ENCODE results near the gene ABCD3.

Gene ABCD3

GRCh38 chr1:94529416-94529815 is 111.2 kb downstream of the ABCD3 start:
- DNase-seq, result no peak

- DNase-seq, result no peak
Observed at GRCh38 chr1:94530373-94530878, 112.2 kb downstream of the ABCD3 start.

DNA sequence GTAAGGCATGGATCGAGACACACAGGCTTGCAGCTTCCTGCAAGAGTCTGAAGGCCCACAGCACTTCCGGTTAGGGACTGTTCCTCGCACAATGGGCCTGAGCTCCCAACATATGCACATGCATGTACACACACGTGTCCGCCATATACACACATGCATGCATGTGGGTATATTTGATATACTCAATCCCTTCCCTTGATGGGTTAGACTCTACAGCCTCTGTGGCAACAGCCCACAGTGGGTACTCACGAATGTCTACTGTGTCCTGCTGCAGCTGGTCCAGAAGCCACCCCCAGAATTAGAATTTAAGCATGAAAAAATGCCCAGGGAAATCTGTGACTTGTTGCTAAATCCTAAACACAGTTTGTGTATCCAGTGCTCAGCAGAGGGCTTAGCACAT is 113.5 kb downstream of the ABCD3 start:
- no peak for DNase-seq

- peak in 1 of 2 experiments; percentile 9 for DNase-seq
Observed at GRCh38 chr1:94532077-94532476, 113.9 kb downstream of the ABCD3 start.

- no peak for DNase-seq
Observed at GRCh38 chr1:94535095-94535494, 116.9 kb downstream of the ABCD3 start.

DNA sequence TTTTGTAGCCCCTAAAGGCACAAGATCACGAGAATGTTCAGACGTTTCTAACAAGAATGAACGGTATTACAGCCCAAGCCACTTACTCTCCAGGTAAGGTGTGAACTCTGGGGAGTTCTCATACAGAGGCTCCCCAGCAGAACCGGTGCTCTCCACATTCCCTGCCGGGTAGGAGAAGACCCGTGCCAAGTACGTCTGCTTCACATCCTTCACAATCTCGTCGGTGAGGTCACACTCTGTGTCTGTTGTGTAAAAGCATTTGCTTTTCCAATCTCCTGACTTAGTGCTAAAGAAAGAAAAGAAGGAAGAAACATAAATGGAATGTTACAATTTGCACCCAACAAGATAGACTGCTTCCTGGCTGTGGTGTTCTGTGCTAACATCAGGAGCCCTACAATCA is 117.7 kb downstream of the ABCD3 start:
- DNase-seq, result no peak

- DNase-seq, result no peak
Observed at GRCh38 chr1:94537254-94537653, 119.1 kb downstream of the ABCD3 start.

DNA sequence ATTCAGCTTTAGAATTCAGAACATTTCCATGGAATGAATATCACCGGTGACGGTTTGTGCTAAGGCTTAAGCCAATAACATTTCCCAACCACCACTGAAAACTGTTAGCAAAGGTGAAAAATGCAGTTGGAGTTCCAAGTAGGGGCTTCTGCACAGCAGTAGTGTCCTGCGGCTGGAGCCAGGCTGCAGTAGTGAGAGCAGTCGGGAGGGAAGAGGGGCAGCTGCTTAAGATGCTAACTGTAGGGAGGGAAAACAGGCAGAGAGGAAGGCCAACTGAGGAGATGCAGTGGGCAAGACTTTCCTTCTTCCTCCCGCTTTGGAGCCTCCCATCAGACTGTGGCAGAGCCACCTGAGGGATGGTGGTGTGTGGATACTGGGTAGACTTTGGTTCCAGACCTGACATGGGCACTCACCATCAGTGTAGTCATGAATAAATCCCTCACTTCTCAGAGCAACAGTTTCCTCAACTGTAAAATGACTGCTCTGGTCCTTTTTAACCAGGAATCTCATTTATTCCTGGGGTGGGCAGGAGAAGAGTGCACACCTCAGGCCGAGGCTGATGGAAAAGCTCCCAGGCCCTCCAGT is 120.1 kb downstream of the ABCD3 start:
- no peak for DNase-seq

GRCh38 chr1:94539496-94539895 is 121.3 kb downstream of the ABCD3 start:
- no peak for DNase-seq

DNA sequence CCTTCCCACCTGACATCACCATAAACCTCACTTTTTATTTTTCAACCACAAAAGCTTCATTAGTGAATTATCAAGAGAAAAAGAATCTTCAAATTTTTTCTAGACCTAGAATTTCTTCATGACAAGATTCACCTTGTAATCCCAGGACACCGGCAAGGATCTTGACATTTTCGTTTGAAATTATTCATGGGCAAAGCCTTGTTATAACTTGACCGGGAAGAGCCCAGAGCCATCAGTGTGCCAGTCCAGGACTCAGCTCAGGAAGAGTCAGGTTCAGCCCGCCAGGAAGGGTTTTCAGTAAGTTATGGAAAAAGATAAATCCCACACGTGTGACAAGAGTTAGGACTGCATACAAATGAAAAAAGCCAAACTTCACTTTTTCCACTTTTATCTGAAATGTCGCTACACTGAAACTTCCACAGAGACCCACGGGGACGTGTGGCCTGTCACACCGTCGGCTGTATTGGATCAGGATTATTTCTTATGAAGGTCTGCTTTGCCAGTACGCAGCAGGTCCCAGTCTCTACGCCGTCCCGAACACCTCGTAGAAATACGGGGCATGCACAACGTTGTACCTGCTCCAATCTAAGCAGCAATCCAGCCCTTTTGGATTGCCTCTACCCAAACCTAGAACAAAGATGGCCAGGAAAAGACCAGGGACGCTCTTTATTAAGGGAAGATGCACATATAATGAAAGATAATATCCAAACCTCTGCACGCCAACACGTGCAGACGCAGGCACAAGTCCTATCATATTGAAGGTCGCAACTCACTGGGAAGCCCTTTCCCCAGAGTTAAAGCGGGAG is 122.5 kb downstream of the ABCD3 start:
- DNase-seq, result no peak

GRCh38 chr1:94541246-94542087 is 123.3 kb downstream of the ABCD3 start, which contains the start of gene F3:
Gene F3 (minus strand): TSS chr1:94541759. CDS start chr1:94541636, 123 bp downstream.
- DNase-seq, result peak; percentile 27 to 37

- no peak for DNase-seq
Observed at GRCh38 chr1:94542088-94542870, 124.1 kb downstream of the ABCD3 start.

DNA sequence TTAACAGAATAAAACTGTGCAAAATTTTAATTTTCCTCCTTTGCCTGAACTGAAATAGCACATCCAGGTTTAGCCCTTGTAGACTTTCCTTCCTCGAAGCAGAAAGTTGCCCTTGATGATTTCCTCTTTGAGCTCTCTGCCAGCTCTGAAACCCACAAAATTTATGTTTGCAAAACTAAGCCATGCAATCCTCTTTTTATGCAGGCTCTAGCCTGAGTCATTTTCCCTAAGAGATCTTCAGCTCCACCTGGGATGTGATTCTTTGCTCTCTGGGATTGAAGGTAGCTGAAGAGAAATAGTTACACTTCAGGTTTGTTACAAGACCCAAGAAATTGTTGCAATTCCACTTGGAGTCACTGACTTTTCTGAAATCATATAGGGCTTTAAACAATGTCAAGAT is 124.8 kb downstream of the ABCD3 start:
- no peak for DNase-seq

DNA sequence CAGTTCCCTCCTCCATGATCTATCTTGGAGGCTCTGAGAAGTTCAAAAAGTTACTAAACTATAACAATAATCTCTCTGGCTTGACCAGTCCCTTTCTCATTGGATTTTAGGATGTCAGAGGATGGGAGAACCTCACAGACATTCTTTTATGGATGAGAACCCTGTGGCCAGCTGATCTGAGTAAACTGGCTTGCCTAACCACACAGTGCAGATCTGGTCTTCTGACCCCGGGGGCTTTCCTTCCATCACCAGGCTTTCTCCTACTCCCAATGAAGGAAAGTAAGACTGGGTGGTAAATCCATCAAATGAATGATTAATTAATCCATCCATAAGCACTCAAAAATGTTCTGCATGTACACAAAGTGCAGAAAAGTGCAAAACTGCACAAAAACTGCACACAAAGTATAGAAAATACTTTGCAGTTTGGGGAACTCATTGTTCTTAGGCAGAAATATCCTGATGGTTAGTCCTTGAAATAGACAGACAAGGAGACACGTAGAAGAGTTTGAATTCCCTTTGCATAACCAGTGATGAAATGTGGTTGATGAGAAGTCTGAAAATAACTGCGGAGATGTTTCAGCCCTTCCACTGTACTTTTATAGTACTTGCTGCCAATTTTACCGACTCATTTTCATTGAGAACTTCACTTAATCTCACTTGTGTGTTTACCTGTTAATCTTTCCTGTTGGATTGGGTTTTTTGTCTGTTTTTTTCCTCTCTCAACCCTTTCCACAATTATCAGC is 125.9 kb downstream of the ABCD3 start:
- no peak for DNase-seq

DNA sequence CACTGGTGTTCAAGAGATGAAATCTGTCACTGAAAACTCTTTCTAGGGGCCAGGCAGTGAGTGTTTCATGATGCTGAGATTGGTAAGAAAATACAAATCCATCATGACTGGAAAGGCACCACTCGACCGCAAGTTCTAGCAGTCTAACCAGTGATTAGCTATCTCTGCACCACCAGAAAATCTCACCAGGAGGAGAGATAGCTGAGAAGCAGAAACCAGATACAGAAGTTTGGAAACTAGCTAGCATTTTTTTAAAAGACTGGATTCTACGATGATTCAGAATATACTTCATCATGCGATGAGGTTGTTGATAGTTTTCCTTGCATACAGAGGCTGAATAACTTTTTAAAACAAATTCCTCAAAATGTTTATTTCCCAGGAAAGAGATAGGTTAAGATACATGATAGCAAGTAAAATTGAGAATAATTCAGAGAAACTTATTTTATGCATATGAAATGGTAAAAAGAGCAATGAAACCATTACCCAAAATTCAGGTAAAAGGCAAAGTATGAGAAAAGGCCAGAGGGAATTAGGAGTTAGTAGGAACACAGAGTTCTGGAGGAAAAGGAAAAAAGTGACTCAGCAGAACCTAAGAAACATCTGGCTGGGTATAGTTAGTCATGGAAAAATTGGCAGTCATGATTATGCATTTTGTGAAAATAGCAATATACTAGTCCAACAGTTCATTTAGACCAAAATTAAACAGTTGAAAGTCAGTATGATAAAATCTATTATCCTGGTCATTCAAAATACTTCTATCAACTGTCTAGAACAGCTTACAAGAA is 126.7 kb downstream of the ABCD3 start:
- DNase-seq, result no peak

GRCh38 chr1:94549706-94550105 is 131.5 kb downstream of the ABCD3 start:
- DNase-seq, result no peak

DNA sequence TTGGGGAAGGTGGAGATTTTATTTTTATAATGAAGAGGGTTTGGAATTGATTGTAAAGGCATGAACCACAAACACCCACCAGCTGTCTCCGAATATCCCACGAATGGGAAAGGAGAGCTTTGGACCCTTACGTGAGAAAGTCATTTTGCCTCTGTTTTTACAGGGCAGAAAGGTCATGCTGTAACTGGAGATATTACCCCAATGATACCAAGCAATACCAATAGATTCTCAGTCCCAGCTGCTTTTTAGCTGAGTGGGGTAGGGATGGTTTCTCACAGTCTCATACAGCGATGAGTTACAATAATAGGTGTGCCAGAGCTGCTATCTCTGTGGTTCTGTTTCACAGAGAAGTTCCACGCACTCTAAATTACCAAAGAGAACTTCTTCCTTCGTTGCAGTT is 132.2 kb downstream of the ABCD3 start:
- no peak for DNase-seq

- no peak for DNase-seq
Observed at GRCh38 chr1:94550800-94551241, 132.6 kb downstream of the ABCD3 start.

GRCh38 chr1:94551449-94551848 is 133.3 kb downstream of the ABCD3 start:
- DNase-seq, result no peak

DNA sequence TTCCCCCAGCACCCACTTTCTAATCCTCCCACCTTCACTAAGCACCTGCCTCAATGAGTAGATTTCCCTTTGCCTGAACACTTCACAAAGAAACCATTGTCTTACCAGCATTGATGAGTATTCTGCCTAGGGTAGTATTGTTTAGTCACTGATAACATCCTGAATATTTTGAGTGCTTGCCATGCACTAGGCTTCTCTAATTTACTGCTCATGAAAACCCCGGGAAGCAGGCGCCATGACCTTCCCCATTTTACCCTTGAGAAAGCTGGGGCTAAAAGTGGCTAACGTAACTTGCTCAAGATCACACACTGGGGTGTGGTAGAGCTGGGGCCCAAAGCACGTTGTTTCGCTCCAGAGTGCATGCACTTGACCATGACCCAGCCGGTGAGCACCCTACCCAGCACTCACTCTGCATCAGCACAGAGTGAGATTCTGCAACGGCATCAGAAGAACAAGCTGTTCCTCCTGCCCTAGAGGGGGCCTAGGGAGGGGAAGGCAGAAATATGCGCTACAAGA is 133.9 kb downstream of the ABCD3 start:
- no peak for DNase-seq

DNA sequence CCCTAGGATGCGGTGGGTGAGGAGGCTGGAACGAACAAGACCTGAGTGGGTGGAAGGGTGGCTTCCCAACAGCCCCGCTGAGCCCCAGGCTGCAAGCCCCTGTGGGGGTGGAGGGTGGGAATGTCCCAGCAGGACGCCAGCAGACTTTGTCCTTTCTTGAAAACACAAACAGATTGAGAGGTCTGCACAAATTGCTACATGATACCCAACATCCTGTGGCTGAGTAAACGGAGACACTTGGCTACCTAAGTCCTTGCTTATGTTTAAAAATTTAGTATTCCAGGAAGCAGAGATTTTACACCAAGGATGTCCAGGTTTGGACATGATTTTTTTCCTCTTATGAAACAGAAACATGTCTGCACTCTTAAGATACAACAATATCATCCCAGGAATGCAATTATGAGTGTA is 135.1 kb downstream of the ABCD3 start:
- DNase-seq, result peak in 1 of 2 experiments; percentile 7
